Activated CD8-positive, alpha-beta T cell treated with anti-CD3 and anti-CD28 coated beads, Interleukin-2, amount 10 ng/mL, durations not matched to agents 7 days and 5 days (primary cell): ENCODE measurements around the gene COL11A1. TPM values are rescaled to one million over a fixed set of nuclear protein-coding genes. Genes with fewer than 3 reads are reported as not detected.
"Not testable (repeated sequence)": the region's sequence is repeated elsewhere in the genome, so short reads cannot be mapped to it uniquely, and the experiment has no call there.

ENCODE experiments used
- ATAC-seq: fragments of 150-1000 bp; cut with Tn5 transposase; one replicate; pipeline ENCODE4 v1.10.0; 2021; ENCODE audit warnings: moderate library complexity
- CTCF ChIA-PET: fragments of 350-600 bp; sonication (Branson Sonifier 250); formaldehyde crosslinking; loops from one replicate; lab custom pipeline; 2021; ENCODE audit warnings: antibody characterized with exemption; lab: Charles Lee
- POLR2A ChIA-PET: fragments of 350-600 bp; sonication (Branson Sonifier 250); formaldehyde crosslinking; loops from one replicate; lab custom pipeline; 2021; ENCODE audit warnings: antibody characterized with exemption; lab: Charles Lee
- DNase-seq: peaks from one replicate; pipeline ENCODE4 v3.0.0-alpha.2; 2020
- H3K27ac Mint-ChIP-seq: one replicate; pipeline ENCODE4 v1.8.0; 2021; ENCODE audit warnings: mild to moderate bottlenecking, mixed read lengths
- H3K27me3 Mint-ChIP-seq: one replicate; pipeline ENCODE4 v1.8.0; 2021; ENCODE audit warnings: low read depth, mixed read lengths
- H3K36me3 Mint-ChIP-seq: one replicate; pipeline ENCODE4 v1.8.0; 2021; ENCODE audit warnings: low read depth, mixed read lengths
- H3K4me1 Mint-ChIP-seq: one replicate; pipeline ENCODE4 v1.8.0; 2021; ENCODE audit warnings: low read depth, mixed read lengths
- H3K4me3 Mint-ChIP-seq: one replicate; pipeline ENCODE4 v1.8.0; 2021; ENCODE audit warnings: mild to moderate bottlenecking, mixed read lengths
- H3K9me3 Mint-ChIP-seq: one replicate; pipeline ENCODE4 v1.8.0; 2022; ENCODE audit warnings: mixed read lengths; ENCODE audit not compliant: insufficient read depth
- total RNA-seq, 2 experiments: library from RNA; stranded (reverse); gene quantifications; one replicate each; pipeline ENCODE4 v1.2.3, GENCODE V29; 2021

The COL11A1 gene
- not detected for total RNA-seq

GRCh38 chr1:103108376-103109150, at the start of gene COL11A1:
Gene COL11A1, minus strand, starts transcription at chr1:103108522. Its CDS starts 344 bp downstream, at chr1:103108178.
- H3K4me3 Mint-ChIP-seq, result no peak within 1 kb of the TSS
- peaks cover 5% of the 10 kb centered on the region for H3K4me1 Mint-ChIP-seq
- H3K36me3 Mint-ChIP-seq, result no peaks in the 10 kb centered on the region
- no peaks in the 10 kb centered on the region for H3K9me3 Mint-ChIP-seq
- H3K27me3 Mint-ChIP-seq, result peaks cover 15% of the 10 kb centered on the region
- CTCF ChIA-PET, result no interaction called here
- no peak within 1 kb of the TSS for H3K27ac Mint-ChIP-seq
- DNase-seq (no peak), ATAC-seq (no peak)
- POLR2A ChIA-PET, result no interaction called here

GRCh38 chr1:103156966-103157365, 48.6 kb upstream of the COL11A1 start:
- DNase-seq (no peak), ATAC-seq (no peak)
- Mint-ChIP-seq H3K4me3 (no peak overlapping the region), H3K9me3 (no peaks in the 10 kb centered on the region), H3K36me3 (no peaks in the 10 kb centered on the region), H3K4me1 (no peaks in the 10 kb centered on the region), H3K27ac (no peak overlapping the region), H3K27me3 (no peaks in the 10 kb centered on the region)
- POLR2A ChIA-PET, result no interaction called here
- CTCF ChIA-PET, result no interaction called here

- ChIA-PET POLR2A (no interaction called here), CTCF (no interaction called here)
- Mint-ChIP-seq H3K4me3 (no peak overlapping the region), H3K27me3 (no peaks in the 10 kb centered on the region), H3K4me1 (no peaks in the 10 kb centered on the region), H3K9me3 (no peaks in the 10 kb centered on the region), H3K36me3 (no peaks in the 10 kb centered on the region), H3K27ac (no peak overlapping the region)
- no peak for DNase-seq
- no peak for ATAC-seq
Measured at GRCh38 chr1:103146166-103146565, 37.8 kb upstream of the COL11A1 start.

GRCh38 chr1:103145449-103145848, 37.1 kb upstream of the COL11A1 start:
- ATAC-seq (no peak), DNase-seq (no peak)
- H3K4me3 Mint-ChIP-seq, result no peak overlapping the region
- POLR2A ChIA-PET, result no interaction called here
- H3K9me3 Mint-ChIP-seq, result no peaks in the 10 kb centered on the region
- H3K27me3 Mint-ChIP-seq, result no peaks in the 10 kb centered on the region
- CTCF ChIA-PET, result no interaction called here
- H3K4me1 Mint-ChIP-seq, result no peaks in the 10 kb centered on the region
- H3K36me3 Mint-ChIP-seq, result no peaks in the 10 kb centered on the region
- H3K27ac Mint-ChIP-seq, result no peak overlapping the region

- POLR2A ChIA-PET, result no interaction called here
- Mint-ChIP-seq H3K9me3 (no peaks in the 10 kb centered on the region), H3K4me1 (no peaks in the 10 kb centered on the region), H3K4me3 (no peak overlapping the region), H3K36me3 (no peaks in the 10 kb centered on the region), H3K27ac (no peak overlapping the region), H3K27me3 (no peaks in the 10 kb centered on the region)
- CTCF ChIA-PET, result no interaction called here
- no peak for ATAC-seq
- DNase-seq, result no peak
Measured at GRCh38 chr1:103144681-103145080, 36.4 kb upstream of the COL11A1 start.

- H3K4me1 Mint-ChIP-seq, result no peaks in the 10 kb centered on the region
- H3K9me3 Mint-ChIP-seq, result no peaks in the 10 kb centered on the region
- DNase-seq (no peak), ATAC-seq (no peak)
- ChIA-PET CTCF (no interaction called here), POLR2A (no interaction called here)
- H3K4me3 Mint-ChIP-seq, result no peak overlapping the region
- H3K36me3 Mint-ChIP-seq, result no peaks in the 10 kb centered on the region
- no peaks in the 10 kb centered on the region for H3K27me3 Mint-ChIP-seq
- H3K27ac Mint-ChIP-seq, result no peak overlapping the region
Measured at GRCh38 chr1:103142461-103142860, 34.1 kb upstream of the COL11A1 start.

GRCh38 chr1:103129796-103130195, 21.5 kb upstream of the COL11A1 start:
- Mint-ChIP-seq H3K36me3 (no peaks in the 10 kb centered on the region), H3K27ac (no peak overlapping the region), H3K4me3 (no peak overlapping the region), H3K9me3 (no peaks in the 10 kb centered on the region), H3K4me1 (no peaks in the 10 kb centered on the region), H3K27me3 (no peaks in the 10 kb centered on the region)
- no peak for DNase-seq
- ChIA-PET POLR2A (no interaction called here), CTCF (no interaction called here)
- ATAC-seq, result no peak

- no peak for DNase-seq
- Mint-ChIP-seq H3K4me1 (no peaks in the 10 kb centered on the region), H3K36me3 (no peaks in the 10 kb centered on the region), H3K27ac (no peak overlapping the region), H3K27me3 (no peaks in the 10 kb centered on the region), H3K9me3 (no peaks in the 10 kb centered on the region), H3K4me3 (no peak overlapping the region)
- POLR2A ChIA-PET, result no interaction called here
- CTCF ChIA-PET, result no interaction called here
- no peak for ATAC-seq
Measured at GRCh38 chr1:103129255-103129654, 20.9 kb upstream of the COL11A1 start.

GRCh38 chr1:103128256-103128655, 19.9 kb upstream of the COL11A1 start:
- CTCF ChIA-PET, POLR2A ChIA-PET, H3K4me1 Mint-ChIP-seq, H3K9me3 Mint-ChIP-seq, H3K4me3 Mint-ChIP-seq, DNase-seq, H3K36me3 Mint-ChIP-seq, ATAC-seq, H3K27ac Mint-ChIP-seq, H3K27me3 Mint-ChIP-seq: not testable (repeated sequence)

GRCh38 chr1:103125219-103125618, 16.9 kb upstream of the COL11A1 start:
- ATAC-seq, result no peak
- no peak overlapping the region for H3K4me3 Mint-ChIP-seq
- no peaks in the 10 kb centered on the region for H3K4me1 Mint-ChIP-seq
- no peaks in the 10 kb centered on the region for H3K27me3 Mint-ChIP-seq
- ChIA-PET CTCF (no interaction called here), POLR2A (no interaction called here)
- H3K27ac Mint-ChIP-seq, result no peak overlapping the region
- H3K36me3 Mint-ChIP-seq, result no peaks in the 10 kb centered on the region
- no peak for DNase-seq
- peaks cover 3% of the 10 kb centered on the region for H3K9me3 Mint-ChIP-seq

GRCh38 chr1:103122983-103123720, 14.8 kb upstream of the COL11A1 start:
- Mint-ChIP-seq H3K27me3 (no peaks in the 10 kb centered on the region), H3K4me1 (no peaks in the 10 kb centered on the region), H3K27ac (no peak overlapping the region), H3K9me3 (peaks cover 3% of the 10 kb centered on the region), H3K36me3 (no peaks in the 10 kb centered on the region), H3K4me3 (no peak overlapping the region)
- CTCF ChIA-PET, result no interaction called here
- DNase-seq (no peak), ATAC-seq (no peak)
- POLR2A ChIA-PET, result no interaction called here

- POLR2A ChIA-PET, result no interaction called here
- DNase-seq, result no peak
- no peaks in the 10 kb centered on the region for H3K27me3 Mint-ChIP-seq
- peaks cover 3% of the 10 kb centered on the region for H3K9me3 Mint-ChIP-seq
- H3K27ac Mint-ChIP-seq, result no peak overlapping the region
- H3K36me3 Mint-ChIP-seq, result no peaks in the 10 kb centered on the region
- H3K4me3 Mint-ChIP-seq, result no peak overlapping the region
- CTCF ChIA-PET, result no interaction called here
- no peak for ATAC-seq
- no peaks in the 10 kb centered on the region for H3K4me1 Mint-ChIP-seq
Measured at GRCh38 chr1:103120981-103121380, 12.7 kb upstream of the COL11A1 start.
